ELF-1 (cell line): ENCODE measurements around the gene ZNF326.
"Not testable (repeated sequence)": the region's sequence is repeated elsewhere in the genome, so short reads cannot be mapped to it uniquely, and the experiment has no call there.

Experiments
- DNase-seq: peaks from one replicate; pipeline ENCODE4 v3.0.0-alpha.2; 2016; ENCODE audit warnings: low read depth, low spot score

ZNF326 gene

GRCh38 chr1:89996450-89997110, 1.7 kb downstream of the ZNF326 start:
- no peak for DNase-seq

- not testable (repeated sequence) for DNase-seq
Measured at GRCh38 chr1:89997152-89997551, 2.2 kb downstream of the ZNF326 start.

- no peak for DNase-seq
Measured at GRCh38 chr1:89998306-89998705, 3.4 kb downstream of the ZNF326 start.

GRCh38 chr1:89999208-89999607, 4.3 kb downstream of the ZNF326 start:
- no peak for DNase-seq

- no peak for DNase-seq
Measured at GRCh38 chr1:89999628-90000027, 4.7 kb downstream of the ZNF326 start.

- no peak for DNase-seq
Measured at GRCh38 chr1:90000934-90001676, 6.2 kb downstream of the ZNF326 start.

GRCh38 chr1:90007979-90008404, 13.1 kb downstream of the ZNF326 start:
- DNase-seq = no peak

- no peak for DNase-seq
Measured at GRCh38 chr1:90012300-90012699, 17.4 kb downstream of the ZNF326 start.

GRCh38 chr1:90023691-90024090, 28.8 kb downstream of the ZNF326 start:
- DNase-seq = no peak

GRCh38 chr1:90027281-90027680, 32.4 kb downstream of the ZNF326 start:
- DNase-seq = no peak

GRCh38 chr1:90039652-90040051, 44.7 kb downstream of the ZNF326 start:
- no peak for DNase-seq

- DNase-seq = no peak
Measured at GRCh38 chr1:90043586-90043985, 48.7 kb downstream of the ZNF326 start.

GRCh38 chr1:90044346-90044745, 49.4 kb downstream of the ZNF326 start:
- no peak for DNase-seq

GRCh38 chr1:90045853-90046563, 51.1 kb downstream of the ZNF326 start:
- DNase-seq = peak; percentile 37

- DNase-seq = peak; percentile 11
Measured at GRCh38 chr1:90046635-90047034, 51.7 kb downstream of the ZNF326 start.

- peak; percentile 23 for DNase-seq
Measured at GRCh38 chr1:90048043-90048442, 53.1 kb downstream of the ZNF326 start.

- peak; percentile 40 for DNase-seq
Measured at GRCh38 chr1:90062700-90063643, 68.1 kb downstream of the ZNF326 start.

- not testable (repeated sequence) for DNase-seq
Measured at GRCh38 chr1:90064109-90064508, 69.2 kb downstream of the ZNF326 start.

- DNase-seq = no peak
Measured at GRCh38 chr1:90067194-90067931, 72.5 kb downstream of the ZNF326 start.

- no peak for DNase-seq
Measured at GRCh38 chr1:90068611-90069280, 73.8 kb downstream of the ZNF326 start.
